Measurements from ENCODE around the gene R3HDM1.

DNA sequence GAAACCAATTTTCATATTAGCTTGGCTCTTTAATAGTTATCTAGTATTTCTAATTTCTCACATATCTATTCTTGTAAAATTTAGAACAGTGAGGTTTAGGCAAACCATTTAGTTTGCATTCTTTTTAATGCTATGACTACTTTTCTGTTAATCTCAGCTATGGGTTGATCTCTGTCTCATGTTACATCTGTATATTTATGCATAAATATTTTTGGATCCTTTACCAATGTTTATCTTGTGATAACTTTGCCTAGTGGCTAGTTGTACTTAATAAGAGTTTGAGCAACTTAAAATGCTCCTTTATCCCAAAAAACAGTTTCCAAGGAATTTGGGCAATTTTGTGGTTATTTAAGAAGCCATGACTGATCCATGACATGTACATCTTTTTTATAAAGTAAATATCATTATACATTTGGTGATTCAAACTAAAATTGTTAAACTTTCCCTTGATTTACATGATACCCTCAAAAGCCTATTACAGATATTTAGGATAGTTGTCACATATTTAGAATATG is 86.3 kb downstream of the R3HDM1 start:
- TF ChIP-seq POLR2AphosphoS5 (IDR thresholded peaks at IDR 0.05; ENCODE audit: borderline replicate concordance, low read depth, low read length) (no peak), EZH2 (IDR thresholded peaks at IDR 0.05) (no peak)

Data from SK-N-MC (cell line).